Lung (tissue), 12 donors: ENCODE results near the gene RALA. TPM values are rescaled to one million over a fixed set of nuclear protein-coding genes. Genes with fewer than 3 reads are reported as not detected.

Experiments used
- ATAC-seq: fragments of 200-7000 bp; cut with Tn5 transposase; one replicate; pipeline ENCODE4 v1.9.1; 2020; ENCODE audit warnings: moderate number of reproducible peaks; ENCODE audit not compliant: insufficient read depth, low FRiP score
- DNase-seq, 3 donors: peaks; one replicate each; pipeline ENCODE4 v3.0.0-alpha.2; 2013 to 2017
- H3K27ac ChIP-seq, 2 donors: one replicate each; pipeline ENCODE4 v1.5.1; 2013; ENCODE audit warnings: mild to moderate bottlenecking in 2 of 2, moderate library complexity in 2 of 2, control low read depth in 1 of 2, inconsistent platforms in 1 of 2, low read depth in 1 of 2, low read length in 1 of 2
- H3K27me3 ChIP-seq, 3 donors: one replicate each; pipeline ENCODE4 v1.5.1; 2013; ENCODE audit warnings: low read length in 2 of 3; ENCODE audit not compliant: control insufficient read depth in 3 of 3, insufficient read depth in 3 of 3
- H3K36me3 ChIP-seq, 4 donors: one replicate each; pipeline ENCODE4 v1.5.1; 2013; ENCODE audit warnings: low read length in 4 of 4, mild to moderate bottlenecking in 1 of 4, moderate library complexity in 1 of 4; ENCODE audit not compliant: control insufficient read depth in 4 of 4, insufficient read depth in 4 of 4
- H3K4me1 ChIP-seq, 5 donors: one replicate each; pipeline ENCODE4 v1.5.1; 2013; ENCODE audit warnings: low read length in 5 of 5, mild to moderate bottlenecking in 2 of 5, moderate library complexity in 1 of 5; ENCODE audit not compliant: control insufficient read depth in 5 of 5, insufficient read depth in 5 of 5
- H3K4me3 ChIP-seq: one replicate; pipeline ENCODE4 v1.5.1; 2013; ENCODE audit warnings: mild to moderate bottlenecking, control low read depth, moderate library complexity
- H3K9ac ChIP-seq, 2 donors: one replicate each; pipeline ENCODE4 v1.5.1; 2013; ENCODE audit warnings: low read length in 2 of 2, control low read depth in 1 of 2; ENCODE audit not compliant: insufficient read depth in 1 of 2
- H3K9me3 ChIP-seq, 4 donors: one replicate each; pipeline ENCODE4 v1.5.1; 2013; ENCODE audit warnings: low read length in 3 of 4, mild to moderate bottlenecking in 1 of 4, moderate library complexity in 1 of 4; ENCODE audit not compliant: control insufficient read depth in 4 of 4, insufficient read depth in 3 of 4
- WGBS, 2 donors: extraction: QIAGEN DNeasy Blood & Tissue Kit; methylation state at CpG; one replicate each; pipeline ENCODE4 v1.1.7; 2013; 5-methylcytosine and 5-hydroxymethylcytosine counted together
- polyA plus RNA-seq, 2 donors: library from polyadenylated mRNA; stranded (reverse); fragments of 200-250 nt; gene quantifications; one replicate each; pipeline ENCODE4 v1.2.1, GENCODE V29; 2013
- total RNA-seq, 2 donors: library from RNA; depleted of rRNA in 1 of 2; stranded (reverse); fragments of >200 nt in 1 of 2; gene quantifications; one replicate each; pipeline ENCODE4 v1.2.1, GENCODE V29; 2014 to 2021
- TF ChIP-seq, protein P1 (sequence below): IDR thresholded peaks from 2 replicates; pipeline ENCODE4 v1.5.1; 2012; ENCODE audit warnings: mild to moderate bottlenecking; ENCODE audit errors: control extremely low read depth, extremely low read depth
- donor health status: control.
- donor health status: control.
- donor health status: Bipolar disorder and iron deficiency.
- donor health status: healthy.
- donor health status: DM: yes; HTN: yes; CAD: no.

The RALA gene
- total and polyA plus RNA-seq, 4 donors: 29.5 to 41.0 (median 30.6) TPM

DNA sequence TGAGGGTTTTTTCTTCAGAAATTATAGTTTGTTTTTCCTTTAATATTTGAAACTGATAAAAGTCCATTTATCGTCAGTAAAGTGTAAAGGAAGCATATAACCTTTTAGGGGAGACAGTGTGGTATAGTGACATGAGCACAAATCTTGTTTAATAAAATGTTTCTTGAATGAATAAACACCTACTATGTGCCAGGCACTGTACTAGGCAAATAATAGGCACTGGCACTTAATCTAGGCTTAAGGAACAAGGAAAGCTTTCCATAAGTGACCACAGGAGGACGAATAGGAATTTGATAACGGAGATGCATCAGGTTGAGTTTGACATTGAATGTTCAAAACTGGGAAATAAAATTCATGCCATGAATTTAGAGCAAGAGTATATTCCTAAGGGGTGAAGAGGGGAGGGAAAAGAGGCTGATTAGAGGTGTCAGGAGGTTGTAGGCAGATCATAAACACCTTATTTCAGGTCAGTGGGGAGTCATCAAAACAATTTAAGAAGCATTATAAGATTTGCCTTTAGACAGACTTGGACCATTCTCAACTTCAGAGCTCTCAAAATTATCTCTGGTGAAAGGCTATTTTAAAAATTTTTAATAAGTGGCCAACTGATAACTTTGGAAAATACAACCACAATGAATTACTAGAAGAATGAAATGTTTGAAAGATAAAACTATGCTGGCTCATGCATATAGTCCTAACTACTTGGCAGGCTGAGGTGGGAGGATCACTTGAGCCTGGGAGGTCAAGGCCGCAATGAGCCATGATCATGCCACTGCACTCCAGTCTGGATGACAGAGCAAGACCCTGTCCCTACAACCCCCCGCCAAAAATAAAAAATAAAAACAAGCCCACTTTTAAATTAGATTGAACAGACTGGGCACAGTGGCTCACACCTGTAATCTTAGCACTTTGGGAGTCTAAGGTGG is 22.4 kb downstream of the RALA start:
- Histone ChIP-seq H3K9me3 (no peaks in the 10 kb centered on the region), H3K27me3 (no peaks in the 10 kb centered on the region), H3K27ac (no peak overlapping the region), H3K4me1 (peaks cover 5 to 38% (median 8%) of the 10 kb centered on the region in 5 donors), H3K36me3 (peaks cover 0 to 2% (median 0%) of the 10 kb centered on the region in 4 donors), H3K4me3 (no peak overlapping the region), H3K9ac (no peak overlapping the region)
- WGBS, 2 donors: 79 to 91% methylated on average over 5 of the region's 5 CpGs
- ATAC-seq: no peak
- peak in 1 of 3 donors; percentile 23 for DNase-seq
- TF ChIP-seq, protein P1, sequence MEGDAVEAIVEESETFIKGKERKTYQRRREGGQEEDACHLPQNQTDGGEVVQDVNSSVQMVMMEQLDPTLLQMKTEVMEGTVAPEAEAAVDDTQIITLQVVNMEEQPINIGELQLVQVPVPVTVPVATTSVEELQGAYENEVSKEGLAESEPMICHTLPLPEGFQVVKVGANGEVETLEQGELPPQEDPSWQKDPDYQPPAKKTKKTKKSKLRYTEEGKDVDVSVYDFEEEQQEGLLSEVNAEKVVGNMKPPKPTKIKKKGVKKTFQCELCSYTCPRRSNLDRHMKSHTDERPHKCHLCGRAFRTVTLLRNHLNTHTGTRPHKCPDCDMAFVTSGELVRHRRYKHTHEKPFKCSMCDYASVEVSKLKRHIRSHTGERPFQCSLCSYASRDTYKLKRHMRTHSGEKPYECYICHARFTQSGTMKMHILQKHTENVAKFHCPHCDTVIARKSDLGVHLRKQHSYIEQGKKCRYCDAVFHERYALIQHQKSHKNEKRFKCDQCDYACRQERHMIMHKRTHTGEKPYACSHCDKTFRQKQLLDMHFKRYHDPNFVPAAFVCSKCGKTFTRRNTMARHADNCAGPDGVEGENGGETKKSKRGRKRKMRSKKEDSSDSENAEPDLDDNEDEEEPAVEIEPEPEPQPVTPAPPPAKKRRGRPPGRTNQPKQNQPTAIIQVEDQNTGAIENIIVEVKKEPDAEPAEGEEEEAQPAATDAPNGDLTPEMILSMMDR: no peak

DNA sequence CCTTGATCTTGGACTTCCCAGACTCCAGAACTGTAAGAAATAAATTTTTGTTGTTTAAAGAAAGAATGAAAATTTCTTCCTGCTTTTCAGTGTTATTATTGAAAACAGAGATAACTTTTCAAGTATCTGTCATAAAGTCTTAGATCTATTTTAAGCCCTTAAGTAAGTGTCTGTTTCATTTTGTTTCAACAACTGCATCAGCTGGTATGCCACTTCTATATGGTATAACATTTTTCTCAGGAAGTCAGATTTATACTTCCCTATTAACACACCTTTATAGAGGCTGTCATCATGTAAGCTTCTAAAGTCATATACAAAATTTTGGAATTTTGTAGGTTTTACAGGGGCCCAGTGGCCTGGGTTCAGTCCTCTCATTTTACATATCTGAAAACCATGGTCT is 24.4 kb downstream of the RALA start:
- DNase-seq (no peak), ATAC-seq (no peak)
- Histone ChIP-seq H3K27me3 (no peaks in the 10 kb centered on the region), H3K27ac (no peak overlapping the region), H3K4me3 (no peak overlapping the region), H3K9ac (no peak overlapping the region), H3K36me3 (peaks cover 0 to 2% (median 0%) of the 10 kb centered on the region in 4 donors), H3K9me3 (no peaks in the 10 kb centered on the region), H3K4me1 (peaks cover 3 to 35% (median 10%) of the 10 kb centered on the region in 5 donors)
- TF ChIP-seq, protein P1: no peak

DNA sequence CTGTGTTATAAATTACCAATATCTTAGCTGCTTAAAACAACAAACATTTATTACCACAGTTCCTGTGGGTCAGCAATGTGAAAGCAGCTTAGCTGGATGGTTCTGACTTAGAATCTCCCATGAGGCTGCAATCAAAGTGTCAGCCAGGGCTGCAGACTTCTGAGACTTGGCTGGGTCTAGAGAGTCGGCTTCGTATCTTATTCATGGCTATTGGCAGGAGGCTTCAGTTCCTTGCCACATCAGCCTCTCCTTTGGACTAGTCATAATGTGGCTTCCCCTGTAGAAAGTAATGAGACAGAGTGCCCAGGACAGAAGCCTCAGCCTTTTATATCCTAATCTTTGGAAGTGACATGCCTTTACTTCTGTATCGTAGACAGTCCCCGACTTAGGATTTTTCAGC is 27.3 kb downstream of the RALA start:
- H3K9ac ChIP-seq: no peak overlapping the region
- 78 to 88% methylated on average over 4 of the region's 4 CpGs for WGBS, 2 donors
- no peak for ATAC-seq

More for the DNA sequence above, 27.3 kb downstream of the RALA start:
- peaks cover 0 to 34% (median 10%) of the 10 kb centered on the region in 5 donors for H3K4me1 ChIP-seq
- H3K27ac ChIP-seq: no peak overlapping the region
- H3K4me3 ChIP-seq: no peak overlapping the region
- H3K27me3 ChIP-seq: no peaks in the 10 kb centered on the region
- H3K36me3 ChIP-seq: peaks cover 0 to 3% (median under 1%) of the 10 kb centered on the region in 4 donors
- DNase-seq: peak in 2 of 3 donors; percentile 32 to 46
- no peaks in the 10 kb centered on the region for H3K9me3 ChIP-seq
- TF ChIP-seq, protein P1: no peak
